ENCODE measurements around the gene TACR1.

DNA sequence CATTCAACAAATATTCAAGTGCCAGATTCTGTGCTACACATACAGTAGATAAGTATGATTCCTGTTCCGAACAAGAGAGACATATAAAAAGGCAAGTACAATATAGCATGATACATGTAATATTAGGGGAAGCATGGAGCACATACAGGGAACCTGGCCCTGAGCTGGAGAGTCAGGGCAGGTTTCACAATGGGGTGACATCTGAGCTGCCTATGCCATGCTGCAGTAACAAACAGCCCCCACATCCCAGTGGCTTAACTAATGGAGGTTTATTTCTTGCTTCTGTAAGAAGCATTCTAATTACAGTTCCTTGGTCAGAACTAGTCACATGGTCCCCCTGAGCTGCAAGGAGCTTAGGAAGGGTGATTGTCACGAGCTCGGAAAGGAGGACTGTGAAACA lies 27.3 kb upstream of the TACR1 start:
- TF ChIP-seq, protein P1, sequence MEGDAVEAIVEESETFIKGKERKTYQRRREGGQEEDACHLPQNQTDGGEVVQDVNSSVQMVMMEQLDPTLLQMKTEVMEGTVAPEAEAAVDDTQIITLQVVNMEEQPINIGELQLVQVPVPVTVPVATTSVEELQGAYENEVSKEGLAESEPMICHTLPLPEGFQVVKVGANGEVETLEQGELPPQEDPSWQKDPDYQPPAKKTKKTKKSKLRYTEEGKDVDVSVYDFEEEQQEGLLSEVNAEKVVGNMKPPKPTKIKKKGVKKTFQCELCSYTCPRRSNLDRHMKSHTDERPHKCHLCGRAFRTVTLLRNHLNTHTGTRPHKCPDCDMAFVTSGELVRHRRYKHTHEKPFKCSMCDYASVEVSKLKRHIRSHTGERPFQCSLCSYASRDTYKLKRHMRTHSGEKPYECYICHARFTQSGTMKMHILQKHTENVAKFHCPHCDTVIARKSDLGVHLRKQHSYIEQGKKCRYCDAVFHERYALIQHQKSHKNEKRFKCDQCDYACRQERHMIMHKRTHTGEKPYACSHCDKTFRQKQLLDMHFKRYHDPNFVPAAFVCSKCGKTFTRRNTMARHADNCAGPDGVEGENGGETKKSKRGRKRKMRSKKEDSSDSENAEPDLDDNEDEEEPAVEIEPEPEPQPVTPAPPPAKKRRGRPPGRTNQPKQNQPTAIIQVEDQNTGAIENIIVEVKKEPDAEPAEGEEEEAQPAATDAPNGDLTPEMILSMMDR (conservative IDR thresholded peaks at IDR 0.05; ENCODE audit: low read depth in 2 of 2), result no peak
- TF ChIP-seq EZH2 (IDR thresholded peaks at IDR 0.05; ENCODE audit: low read depth, unreplicated experiment), result no peak

Data from GM23338 (cell line).